HG03342 (cell line): ENCODE results near the gene TBC1D24.

Source experiments
- ATAC-seq: cut with Tn5 transposase; IDR thresholded peaks from one replicate; pipeline ENCODE4 v1.9.1; 2021; ENCODE audit warnings: mild to moderate bottlenecking, moderate library complexity; ENCODE audit not compliant: unreplicated experiment

TBC1D24 gene

GRCh38 chr16:2514333-2515179 lies 39.6 kb downstream of the TBC1D24 start:
- no peak for ATAC-seq

- ATAC-seq, result no peak
Observed at GRCh38 chr16:2515180-2515851, 40.4 kb downstream of the TBC1D24 start.

DNA sequence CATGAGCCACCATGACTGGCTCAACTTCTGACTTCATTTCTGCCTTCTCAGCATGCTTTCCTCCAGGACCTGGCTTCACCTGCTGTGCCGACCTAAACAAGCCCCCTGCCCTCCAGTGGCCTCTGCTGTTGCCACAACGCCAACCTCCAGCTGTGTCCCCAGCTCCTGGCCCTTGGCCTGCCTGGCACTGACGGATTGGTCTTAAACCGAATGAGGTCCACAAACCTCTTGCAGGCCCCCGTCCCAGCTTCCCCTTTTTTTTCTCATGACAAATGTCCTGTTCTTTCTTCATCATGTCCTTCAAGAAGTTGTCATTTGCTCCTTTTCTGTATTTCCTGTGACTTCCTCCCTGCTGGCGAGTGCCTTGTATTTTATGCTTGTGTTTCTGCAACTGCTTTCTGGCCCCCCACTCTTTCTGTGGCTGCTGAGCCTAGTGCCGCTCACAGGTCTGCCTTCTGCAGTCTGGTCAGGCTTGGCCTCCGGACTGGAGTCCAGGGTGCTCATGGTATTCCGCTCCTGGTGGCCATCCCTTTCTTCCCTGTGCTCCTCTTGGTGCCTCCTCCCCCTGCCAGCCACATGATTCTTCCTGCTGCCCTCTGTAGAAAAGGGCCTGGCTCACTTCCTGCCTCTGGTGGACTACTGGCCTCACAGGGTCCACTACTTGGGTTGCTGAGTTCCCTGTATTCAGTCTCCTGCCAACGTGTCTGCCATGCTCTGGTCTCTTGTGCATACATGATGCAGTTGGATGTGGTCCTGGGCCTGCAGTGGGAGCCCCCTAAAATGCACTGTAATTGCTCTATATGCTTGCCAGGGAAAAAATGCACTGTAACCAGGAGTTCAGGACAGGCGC lies 41.7 kb downstream of the TBC1D24 start:
- ATAC-seq, result no peak

- no peak for ATAC-seq
Observed at GRCh38 chr16:2517954-2518605, 43.2 kb downstream of the TBC1D24 start.

GRCh38 chr16:2518823-2519710 lies 44.1 kb downstream of the TBC1D24 start:
- ATAC-seq, result no peak

- no peak for ATAC-seq
Observed at GRCh38 chr16:2519711-2520080, 44.8 kb downstream of the TBC1D24 start.

GRCh38 chr16:2520097-2520783 lies 45.3 kb downstream of the TBC1D24 start, which contains the start of gene AMDHD2:
Gene AMDHD2 (plus strand): TSS chr16:2520371. CDS start chr16:2520459, 88 bp downstream.
- ATAC-seq, result peak; percentile 47

- ATAC-seq, result no peak
Observed at GRCh38 chr16:2520784-2521531, 46.0 kb downstream of the TBC1D24 start.

GRCh38 chr16:2523801-2524231 lies 48.9 kb downstream of the TBC1D24 start:
- ATAC-seq, result no peak

GRCh38 chr16:2524339-2524938 lies 49.5 kb downstream of the TBC1D24 start:
- ATAC-seq, result no peak

- ATAC-seq, result no peak
Observed at GRCh38 chr16:2526135-2526534, 51.2 kb downstream of the TBC1D24 start.

- no peak for ATAC-seq
Observed at GRCh38 chr16:2527071-2527783, 52.3 kb downstream of the TBC1D24 start.

GRCh38 chr16:2527784-2528100 lies 52.8 kb downstream of the TBC1D24 start:
- no peak for ATAC-seq

- no peak for ATAC-seq
Observed at GRCh38 chr16:2528161-2529060, 53.5 kb downstream of the TBC1D24 start.

DNA sequence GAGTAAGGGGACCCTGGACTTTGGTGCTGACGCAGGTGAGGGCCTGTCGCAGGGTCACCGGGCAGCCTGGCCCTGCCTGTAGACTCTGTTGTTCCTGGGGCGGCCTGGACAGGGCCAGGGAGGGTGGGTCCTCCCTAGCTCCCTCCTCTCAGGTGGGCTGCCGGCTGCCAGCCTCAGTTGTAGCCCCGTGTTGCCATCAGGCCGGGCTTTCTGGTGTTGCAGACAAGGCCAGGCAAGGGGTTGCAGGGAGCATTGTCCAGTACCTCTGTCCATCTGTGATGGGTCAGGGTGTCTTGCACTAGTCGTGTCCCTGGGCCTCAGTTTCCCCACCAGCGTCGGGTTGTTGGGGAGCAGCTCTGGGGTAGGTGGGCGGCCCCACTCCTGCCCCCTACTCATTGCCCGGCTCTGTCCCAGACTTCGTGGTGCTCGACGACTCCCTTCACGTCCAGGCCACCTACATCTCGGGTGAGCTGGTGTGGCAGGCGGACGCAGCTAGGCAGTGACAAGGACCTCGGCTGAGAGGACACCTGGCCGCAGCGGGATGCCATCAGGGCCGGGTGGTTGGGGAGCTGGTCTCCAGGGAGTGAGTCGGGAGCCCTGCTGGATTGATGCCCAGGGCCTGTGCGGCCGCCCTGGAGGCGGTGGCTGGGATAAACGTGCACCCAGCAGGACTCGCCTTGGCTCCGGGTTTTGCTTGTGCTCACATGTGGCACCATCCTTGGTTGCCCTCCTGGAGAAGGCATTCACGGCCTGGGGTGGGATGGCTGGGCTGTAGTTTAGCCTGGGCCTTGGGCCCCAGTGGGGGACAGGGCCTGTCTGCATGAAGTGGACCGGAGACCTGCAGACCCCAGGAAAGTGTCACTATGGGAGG lies 54.4 kb downstream of the TBC1D24 start:
- no peak for ATAC-seq
